Mesendoderm (in vitro differentiated cells): Measurements from ENCODE around the gene TSPAN16. TPM values are rescaled to one million over a fixed set of nuclear protein-coding genes. Genes with fewer than 3 reads are reported as not detected.

Source experiments
- DNase-seq: peaks from one replicate; pipeline ENCODE4 v3.0.0; 2013
- H2AK5ac ChIP-seq: 2 replicates; pipeline ENCODE4 v1.6.1; 2013; ENCODE audit warnings: low read length, inconsistent platforms
- H2BK120ac ChIP-seq: 2 replicates; pipeline ENCODE4 v1.6.1; 2013; ENCODE audit warnings: low read depth, mild to moderate bottlenecking, low read length, moderate library complexity, mixed read lengths
- H2BK15ac ChIP-seq: replicated peaks from 2 replicates; pipeline ENCODE4 v1.6.1; 2013; ENCODE audit warnings: low read depth, mild to moderate bottlenecking, moderate library complexity
- H2BK5ac ChIP-seq: 2 replicates; pipeline ENCODE4 v1.6.1; 2013; ENCODE audit warnings: low read length, inconsistent platforms
- H3K18ac ChIP-seq: 2 replicates; pipeline ENCODE4 v1.6.1; 2013; ENCODE audit warnings: mild to moderate bottlenecking, low read length, mixed read lengths
- H3K23ac ChIP-seq: one replicate; pipeline ENCODE4 v1.6.1; 2013; ENCODE audit warnings: low read length
- H3K27ac ChIP-seq: 2 replicates; pipeline ENCODE4 v1.5.1; 2013; ENCODE audit warnings: low read depth, mild to moderate bottlenecking, inconsistent platforms, low read length, moderate library complexity
- H3K27me3 ChIP-seq: 2 replicates; pipeline ENCODE4 v1.6.1; 2013; ENCODE audit warnings: low read length, control low read depth, mild to moderate bottlenecking, inconsistent platforms; ENCODE audit not compliant: insufficient read depth, poor library complexity
- H3K36me3 ChIP-seq: 2 replicates; pipeline ENCODE4 v1.6.1; 2013; ENCODE audit warnings: low read length, inconsistent platforms; ENCODE audit not compliant: control insufficient read depth, insufficient read depth
- H3K4ac ChIP-seq: one replicate; pipeline ENCODE4 v1.6.1; 2013; ENCODE audit warnings: low read depth, mild to moderate bottlenecking, low read length, moderate library complexity
- H3K4me1 ChIP-seq: 2 replicates; pipeline ENCODE4 v1.6.1; 2013; ENCODE audit warnings: low read depth, low read length, inconsistent platforms; ENCODE audit not compliant: control insufficient read depth
- H3K4me2 ChIP-seq: 2 replicates; pipeline ENCODE4 v1.6.1; 2013; ENCODE audit warnings: low read length
- H3K4me3 ChIP-seq: 2 replicates; pipeline ENCODE4 v1.5.1; 2013; ENCODE audit warnings: mild to moderate bottlenecking, low read length
- H3K56ac ChIP-seq: one replicate; pipeline ENCODE4 v1.6.1; 2013; ENCODE audit warnings: low read length
- H3K79me1 ChIP-seq: 2 replicates; pipeline ENCODE4 v1.6.1; 2013; ENCODE audit warnings: low read length, inconsistent platforms
- H3K79me2 ChIP-seq: 2 replicates; pipeline ENCODE4 v1.6.1; 2013; ENCODE audit warnings: mild to moderate bottlenecking, low read length; ENCODE audit not compliant: control insufficient read depth, insufficient read depth
- H3K9ac ChIP-seq: 2 replicates; pipeline ENCODE4 v1.6.1; 2013; ENCODE audit warnings: low read length, inconsistent platforms
- H4K5ac ChIP-seq: one replicate; pipeline ENCODE4 v1.6.1; 2013; ENCODE audit warnings: low read length
- H4K8ac ChIP-seq: one replicate; pipeline ENCODE4 v1.6.1; 2013; ENCODE audit warnings: low read depth, mild to moderate bottlenecking, control low read depth, low read length, moderate library complexity
- WGBS: extraction: QIAGEN DNeasy Blood & Tissue Kit; methylation state at CpG from one replicate; pipeline ENCODE4 v1.1.7; 2013; ENCODE audit warnings: low lambda C conversion rate, missing lambda C conversion rate; ENCODE audit not compliant: insufficient coverage; ENCODE audit errors: extremely low coverage; 5-methylcytosine and 5-hydroxymethylcytosine counted together
- polyA plus RNA-seq, 2 experiments: library from polyadenylated mRNA; stranded (reverse); fragments of 200-250 nt; gene quantifications; one replicate each; pipeline ENCODE4 v1.2.3, GENCODE V29; 2013

The TSPAN16 gene
- not detected for polyA plus RNA-seq (2013, experiment 1 of 2)
- not detected for polyA plus RNA-seq (2013, experiment 2 of 2)

DNA sequence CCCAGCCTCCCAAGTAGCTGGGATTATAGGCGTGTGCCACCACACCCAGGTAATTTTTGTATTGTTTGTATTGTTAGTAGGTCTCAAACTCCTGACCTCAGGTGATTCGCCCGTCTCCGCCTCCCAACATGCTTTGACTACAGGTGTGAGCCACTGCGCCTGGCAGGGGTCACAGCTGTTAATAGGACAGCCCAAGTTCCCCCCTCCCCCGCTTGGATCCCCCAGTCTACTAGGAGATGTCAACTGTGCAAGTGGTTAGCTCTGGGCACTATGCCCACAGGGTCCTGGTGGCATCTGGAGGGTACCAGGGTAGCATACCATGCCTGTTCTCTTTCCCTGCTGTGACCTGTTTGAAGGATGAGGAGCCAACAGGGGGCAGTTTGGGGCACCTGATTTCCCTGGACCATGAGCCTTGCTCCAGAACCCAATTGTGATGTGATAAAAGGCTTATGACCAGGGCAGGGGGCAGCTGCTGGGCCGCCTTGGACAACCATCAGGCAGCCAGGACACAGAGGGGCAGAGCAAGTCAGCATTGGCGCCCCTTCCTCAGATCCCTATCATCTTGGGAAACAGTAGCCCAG is at the start of gene TSPAN16:
Gene TSPAN16, plus strand, starts transcription at position 496 of the 581 bp plus-strand sequence. CDS start 138 bp downstream, outside the sequence.
- no peak for DNase-seq
- no peak within 1 kb of the TSS for H3K56ac ChIP-seq
- no peaks in the 10 kb centered on the region for H3K79me1 ChIP-seq
- H3K4me2 ChIP-seq, result no peak within 1 kb of the TSS
- H3K27ac ChIP-seq, result no peak within 1 kb of the TSS
- H2BK120ac ChIP-seq, result no peak within 1 kb of the TSS
- H3K4me3 ChIP-seq, result no peak within 1 kb of the TSS
- H4K8ac ChIP-seq, result no peak within 1 kb of the TSS
- no peak within 1 kb of the TSS for H3K4ac ChIP-seq
- no peak within 1 kb of the TSS for H4K5ac ChIP-seq
- H2BK15ac ChIP-seq, result no peak within 1 kb of the TSS
- no peak within 1 kb of the TSS for H2AK5ac ChIP-seq
- H3K18ac ChIP-seq, result no peak within 1 kb of the TSS
- no peak within 1 kb of the TSS for H3K9ac ChIP-seq
- no peak within 1 kb of the TSS for H3K23ac ChIP-seq
- H3K79me2 ChIP-seq, result no peaks in the 10 kb centered on the region
- H3K27me3 ChIP-seq, result no peaks in the 10 kb centered on the region
- H2BK5ac ChIP-seq, result no peak within 1 kb of the TSS
- no peaks in the 10 kb centered on the region for H3K36me3 ChIP-seq
- peaks cover 2% of the 10 kb centered on the region for H3K4me1 ChIP-seq
- no CpG with 5 or more reads among the region's 8 CpGs for WGBS

DNA sequence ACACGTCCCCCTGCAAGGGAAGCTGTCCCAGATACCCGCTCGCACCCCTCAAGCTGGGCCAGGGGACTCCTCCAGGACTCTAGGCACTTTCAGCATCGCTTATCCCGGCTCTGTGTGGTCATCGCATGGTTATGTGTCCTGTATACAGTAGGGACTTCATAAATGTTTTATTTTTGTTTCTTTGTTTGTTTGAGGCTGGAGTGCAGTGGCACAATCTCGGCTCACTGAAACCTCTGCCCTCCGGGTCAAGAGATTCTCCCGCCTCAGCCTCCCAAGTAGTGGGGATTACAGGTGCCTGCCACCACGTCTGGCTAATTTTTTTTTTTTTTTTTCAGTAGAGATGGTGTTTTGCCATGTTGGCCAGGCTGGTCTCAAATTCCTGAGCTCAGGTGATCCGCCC is 49.0 kb upstream of the TSPAN16 start:
- Histone ChIP-seq H3K79me2 (no peaks in the 10 kb centered on the region), H3K36me3 (peaks cover 2% of the 10 kb centered on the region), H3K27ac (no peak overlapping the region), H4K8ac (no peak overlapping the region), H2BK120ac (no peak overlapping the region), H3K18ac (no peak overlapping the region), H3K4me2 (no peak overlapping the region), H3K23ac (no peak overlapping the region), H3K9ac (no peak overlapping the region), H2BK5ac (no peak overlapping the region), H4K5ac (no peak overlapping the region), H3K56ac (no peak overlapping the region), H2AK5ac (no peak overlapping the region), H3K27me3 (no peaks in the 10 kb centered on the region), H3K4me3 (no peak overlapping the region), H3K79me1 (no peaks in the 10 kb centered on the region), H2BK15ac (no peak overlapping the region), H3K4ac (no peak overlapping the region), H3K4me1 (no peaks in the 10 kb centered on the region)
- no CpG with 5 or more reads among the region's 11 CpGs for WGBS
- no peak for DNase-seq

GRCh38 chr19:11247391-11247790 is 48.6 kb upstream of the TSPAN16 start:
- no peaks in the 10 kb centered on the region for H3K79me2 ChIP-seq
- peaks cover 2% of the 10 kb centered on the region for H3K36me3 ChIP-seq
- no peak overlapping the region for H3K18ac ChIP-seq
- H3K27ac ChIP-seq, result no peak overlapping the region
- no peak overlapping the region for H2BK15ac ChIP-seq
- H4K5ac ChIP-seq, result no peak overlapping the region
- H2AK5ac ChIP-seq, result no peak overlapping the region
- H2BK5ac ChIP-seq, result no peak overlapping the region
- WGBS, result no CpG with 5 or more reads among the region's 10 CpGs
- no peaks in the 10 kb centered on the region for H3K4me1 ChIP-seq
- H3K27me3 ChIP-seq, result no peaks in the 10 kb centered on the region
- no peak overlapping the region for H3K9ac ChIP-seq
- H3K4ac ChIP-seq, result no peak overlapping the region
- no peak overlapping the region for H3K23ac ChIP-seq
- H4K8ac ChIP-seq, result no peak overlapping the region
- H3K79me1 ChIP-seq, result no peaks in the 10 kb centered on the region
- DNase-seq, result no peak
- no peak overlapping the region for H2BK120ac ChIP-seq
- no peak overlapping the region for H3K4me2 ChIP-seq
- no peak overlapping the region for H3K4me3 ChIP-seq
- no peak overlapping the region for H3K56ac ChIP-seq

DNA sequence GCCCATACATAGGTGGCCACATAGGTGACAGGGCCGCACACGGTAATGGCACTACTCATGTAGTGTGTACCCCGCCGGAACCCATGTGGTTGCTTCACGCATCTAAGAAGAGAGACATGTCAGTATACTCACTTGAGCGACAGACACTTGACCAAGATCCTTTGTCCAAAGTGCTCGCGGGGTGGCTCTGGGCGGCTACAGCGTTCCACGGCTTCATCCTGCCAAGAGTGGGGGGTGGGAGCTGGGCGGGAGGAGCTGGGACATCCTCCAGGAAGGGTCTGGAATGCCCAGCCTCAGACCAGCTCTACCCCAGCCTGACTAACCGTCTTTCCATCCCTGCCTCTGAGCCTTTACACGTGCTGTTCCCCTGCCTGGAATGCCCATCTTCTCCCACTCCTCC is 48.0 kb upstream of the TSPAN16 start:
- Histone ChIP-seq H4K8ac (no peak overlapping the region), H3K18ac (no peak overlapping the region), H4K5ac (no peak overlapping the region), H3K79me1 (no peaks in the 10 kb centered on the region), H2AK5ac (no peak overlapping the region), H3K9ac (no peak overlapping the region), H2BK15ac (no peak overlapping the region), H2BK120ac (no peak overlapping the region), H3K4ac (no peak overlapping the region), H3K56ac (no peak overlapping the region), H3K27me3 (no peaks in the 10 kb centered on the region), H3K4me1 (no peaks in the 10 kb centered on the region), H3K36me3 (peaks cover 4% of the 10 kb centered on the region), H3K4me3 (no peak overlapping the region), H3K23ac (no peak overlapping the region), H3K79me2 (no peaks in the 10 kb centered on the region), H3K27ac (no peak overlapping the region), H3K4me2 (no peak overlapping the region), H2BK5ac (no peak overlapping the region)
- no peak for DNase-seq
- WGBS, result no CpG with 5 or more reads among the region's 14 CpGs

DNA sequence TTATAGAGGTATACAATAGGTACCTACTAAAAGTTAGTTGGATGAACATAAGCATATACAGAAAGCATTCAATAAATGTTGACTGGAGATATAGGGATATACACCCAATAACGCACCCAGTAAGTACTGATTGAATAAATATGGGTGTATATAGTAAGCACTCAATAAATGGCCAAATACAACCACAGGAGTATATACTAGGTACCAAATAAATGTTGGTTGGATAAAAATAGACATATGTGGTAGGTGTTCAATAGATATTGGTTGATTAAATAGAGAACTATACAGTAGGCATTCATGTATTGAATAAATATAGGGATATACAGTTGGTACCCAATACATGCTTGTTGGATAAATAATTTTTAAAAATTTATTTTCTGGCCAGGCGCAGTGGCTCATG is 47.1 kb upstream of the TSPAN16 start:
- H3K36me3 ChIP-seq, result peaks cover 4% of the 10 kb centered on the region

GRCh38 chr19:11251217-11251616 is 44.7 kb upstream of the TSPAN16 start:
- H2AK5ac ChIP-seq, result no peak overlapping the region
- H2BK120ac ChIP-seq, result no peak overlapping the region
- H3K36me3 ChIP-seq, result peaks cover 4% of the 10 kb centered on the region
- no peak overlapping the region for H3K18ac ChIP-seq
- H3K4ac ChIP-seq, result no peak overlapping the region
- H4K5ac ChIP-seq, result no peak overlapping the region
- H3K23ac ChIP-seq, result no peak overlapping the region
- WGBS, result no CpG with 5 or more reads among the region's 4 CpGs
- no peak overlapping the region for H3K4me3 ChIP-seq
- no peak overlapping the region for H4K8ac ChIP-seq
- H2BK15ac ChIP-seq, result no peak overlapping the region
- no peaks in the 10 kb centered on the region for H3K79me2 ChIP-seq
- H3K79me1 ChIP-seq, result no peaks in the 10 kb centered on the region
- H3K27me3 ChIP-seq, result no peaks in the 10 kb centered on the region
- no peak overlapping the region for H3K4me2 ChIP-seq
- no peaks in the 10 kb centered on the region for H3K4me1 ChIP-seq
- no peak overlapping the region for H3K9ac ChIP-seq
- no peak overlapping the region for H2BK5ac ChIP-seq
- DNase-seq, result no peak
- H3K56ac ChIP-seq, result no peak overlapping the region
- no peak overlapping the region for H3K27ac ChIP-seq

More for the DNA sequence above, 47.1 kb upstream of the TSPAN16 start:
- Histone ChIP-seq H2AK5ac (no peak overlapping the region), H3K9ac (no peak overlapping the region), H2BK5ac (no peak overlapping the region), H3K27ac (no peak overlapping the region), H3K27me3 (no peaks in the 10 kb centered on the region), H3K56ac (no peak overlapping the region), H2BK15ac (no peak overlapping the region), H3K79me1 (no peaks in the 10 kb centered on the region), H3K4me1 (no peaks in the 10 kb centered on the region), H3K4me2 (no peak overlapping the region), H3K4ac (no peak overlapping the region), H4K5ac (no peak overlapping the region), H3K18ac (no peak overlapping the region), H2BK120ac (no peak overlapping the region), H3K23ac (no peak overlapping the region), H4K8ac (no peak overlapping the region), H3K4me3 (no peak overlapping the region), H3K79me2 (no peaks in the 10 kb centered on the region)
- no peak for DNase-seq
- no CpG with 5 or more reads among the region's 2 CpGs for WGBS
